WERI-Rb-1 (cell line): ENCODE measurements around the gene TPT1.
A peak's percentile ranks its signal among the peaks of the same experiment; 100 is the strongest.

Experiments
- DNase-seq: peaks from one replicate; pipeline ENCODE4 v3.0.0-alpha.2; 2020
- H3K27ac ChIP-seq: fragments of 250-450 bp; sonication (Bioruptor Pico); 2 replicates; pipeline ENCODE4 v1.5.1; 2020; ENCODE audit warnings: mild to moderate bottlenecking, moderate library complexity
- H3K27me3 ChIP-seq: fragments of 250-450 bp; sonication (Bioruptor Pico); 2 replicates; pipeline ENCODE4 v1.5.1; 2021; ENCODE audit warnings: mild to moderate bottlenecking, low read depth, moderate library complexity; ENCODE audit not compliant: insufficient read depth, severe bottlenecking
- H3K36me3 ChIP-seq: fragments of 250-450 bp; sonication (Bioruptor Pico); 2 replicates; pipeline ENCODE4 v1.5.1; 2020; ENCODE audit warnings: mild to moderate bottlenecking, moderate library complexity
- H3K4me3 ChIP-seq: 2 replicates; pipeline ENCODE4 v1.5.1; 2011; ENCODE audit warnings: low read depth, mild to moderate bottlenecking, control low read depth, low read length
- H3K9me3 ChIP-seq: fragments of 250-450 bp; sonication (Bioruptor Pico); 2 replicates; pipeline ENCODE4 v1.5.1; 2021; ENCODE audit warnings: mild to moderate bottlenecking, moderate library complexity; ENCODE audit not compliant: severe bottlenecking
- TF ChIP-seq, protein P1 (sequence below): IDR thresholded peaks from 2 replicates; pipeline ENCODE4 v1.5.1; 2011; ENCODE audit warnings: low read depth, mild to moderate bottlenecking, control low read depth, inconsistent platforms, low read length

Gene TPT1

DNA sequence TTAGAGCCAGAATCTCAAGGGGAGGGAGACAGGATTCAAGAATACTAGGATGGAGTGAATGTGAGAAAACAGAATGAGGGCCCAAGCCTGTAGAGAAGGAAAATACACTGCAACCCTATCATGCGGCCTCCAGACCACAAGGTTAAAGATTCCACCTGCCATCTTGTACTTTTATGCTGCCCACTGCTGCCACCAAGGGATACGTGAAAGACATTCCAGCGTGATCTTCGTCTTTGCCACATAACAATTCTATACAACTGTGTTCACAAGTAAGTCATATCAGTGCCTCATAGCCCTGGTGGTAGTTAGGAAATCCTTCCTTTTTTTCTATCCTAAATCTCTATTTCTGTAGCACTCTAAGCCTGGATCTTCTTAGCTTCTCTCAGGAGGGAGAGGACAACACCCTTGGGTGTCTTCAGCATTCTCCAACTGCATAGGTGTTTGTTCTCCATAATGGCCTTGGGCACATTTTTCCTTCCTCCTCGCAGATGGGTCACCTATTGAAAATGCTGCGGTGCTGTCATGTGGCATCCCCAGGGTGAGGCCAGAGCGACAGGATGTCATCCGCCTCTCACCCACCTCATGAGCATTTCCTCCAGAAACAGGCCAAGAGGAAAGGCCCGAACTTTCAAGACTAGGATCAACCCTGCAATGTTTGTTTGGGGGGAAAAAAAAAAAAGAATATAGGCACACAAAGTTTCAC is 13.6 kb downstream of the TPT1 start:
- H3K9me3 ChIP-seq, result no peaks in the 10 kb centered on the region
- H3K27me3 ChIP-seq, result no peaks in the 10 kb centered on the region
- DNase-seq, result no peak
- TF ChIP-seq, protein P1, sequence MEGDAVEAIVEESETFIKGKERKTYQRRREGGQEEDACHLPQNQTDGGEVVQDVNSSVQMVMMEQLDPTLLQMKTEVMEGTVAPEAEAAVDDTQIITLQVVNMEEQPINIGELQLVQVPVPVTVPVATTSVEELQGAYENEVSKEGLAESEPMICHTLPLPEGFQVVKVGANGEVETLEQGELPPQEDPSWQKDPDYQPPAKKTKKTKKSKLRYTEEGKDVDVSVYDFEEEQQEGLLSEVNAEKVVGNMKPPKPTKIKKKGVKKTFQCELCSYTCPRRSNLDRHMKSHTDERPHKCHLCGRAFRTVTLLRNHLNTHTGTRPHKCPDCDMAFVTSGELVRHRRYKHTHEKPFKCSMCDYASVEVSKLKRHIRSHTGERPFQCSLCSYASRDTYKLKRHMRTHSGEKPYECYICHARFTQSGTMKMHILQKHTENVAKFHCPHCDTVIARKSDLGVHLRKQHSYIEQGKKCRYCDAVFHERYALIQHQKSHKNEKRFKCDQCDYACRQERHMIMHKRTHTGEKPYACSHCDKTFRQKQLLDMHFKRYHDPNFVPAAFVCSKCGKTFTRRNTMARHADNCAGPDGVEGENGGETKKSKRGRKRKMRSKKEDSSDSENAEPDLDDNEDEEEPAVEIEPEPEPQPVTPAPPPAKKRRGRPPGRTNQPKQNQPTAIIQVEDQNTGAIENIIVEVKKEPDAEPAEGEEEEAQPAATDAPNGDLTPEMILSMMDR, result no peak
- H3K27ac ChIP-seq, result no peak overlapping the region
- H3K36me3 ChIP-seq, result no peaks in the 10 kb centered on the region
- H3K4me3 ChIP-seq, result no peak overlapping the region

DNA sequence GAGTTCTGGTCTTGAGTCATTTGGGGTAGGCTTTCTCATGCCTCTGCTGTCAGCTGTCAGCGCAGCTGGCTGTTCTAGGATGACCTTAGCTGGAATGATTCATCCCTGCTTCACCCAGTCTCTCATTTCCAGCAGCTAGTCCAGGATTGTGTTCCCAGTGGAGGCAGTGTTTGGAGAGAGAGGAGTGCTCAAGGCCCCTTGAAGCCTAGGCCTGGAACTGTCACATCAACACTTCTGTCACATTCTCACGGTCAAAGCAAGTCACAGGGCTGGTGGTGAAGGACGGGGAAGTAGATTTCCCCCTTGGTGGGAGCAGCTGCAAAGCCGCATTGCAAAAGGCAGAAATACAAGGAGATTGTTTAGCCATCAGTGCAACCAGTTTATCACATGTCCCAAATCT is 15.2 kb downstream of the TPT1 start:
- Histone ChIP-seq H3K9me3 (no peaks in the 10 kb centered on the region), H3K27ac (no peak overlapping the region), H3K27me3 (no peaks in the 10 kb centered on the region), H3K4me3 (no peak overlapping the region), H3K36me3 (no peaks in the 10 kb centered on the region)
- TF ChIP-seq, protein P1, result no peak
- DNase-seq, result peak; percentile 22

DNA sequence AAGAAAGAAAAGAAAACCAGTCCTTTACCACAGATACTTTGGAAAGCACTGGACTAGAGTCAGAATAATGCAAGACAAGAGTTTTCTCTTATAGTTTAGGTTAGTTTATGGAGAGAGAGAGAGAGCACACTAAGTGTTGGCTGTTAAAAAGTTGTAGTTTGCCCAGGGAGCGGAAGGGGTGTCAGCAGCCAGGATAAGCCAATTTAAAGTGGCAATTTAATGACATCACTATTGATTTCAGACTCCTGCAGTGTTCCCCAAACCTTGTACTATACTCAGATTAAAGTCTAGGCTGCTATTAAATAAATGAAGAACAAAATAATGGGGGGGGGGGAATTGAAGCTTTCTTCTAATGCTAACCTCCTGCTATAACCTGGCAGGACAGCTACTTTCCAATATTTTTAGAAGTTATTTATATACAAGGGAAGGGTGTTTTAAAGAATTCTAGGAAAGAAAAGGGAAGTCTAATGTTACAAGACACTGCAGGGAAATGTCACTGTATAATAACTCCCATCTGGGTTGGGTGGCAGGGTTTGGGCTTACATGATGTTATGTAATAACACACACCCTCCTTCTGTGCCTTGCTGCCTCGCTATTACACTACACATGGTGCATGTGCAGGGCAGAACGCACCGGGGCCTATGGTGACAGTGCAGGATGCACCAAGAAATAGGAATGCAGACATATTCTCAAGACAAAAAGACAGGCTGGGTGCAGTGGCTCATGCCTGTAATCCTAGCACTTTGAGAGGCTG is 19.9 kb downstream of the TPT1 start:
- Histone ChIP-seq H3K36me3 (no peaks in the 10 kb centered on the region), H3K9me3 (no peaks in the 10 kb centered on the region), H3K27ac (no peak overlapping the region), H3K27me3 (no peaks in the 10 kb centered on the region), H3K4me3 (no peak overlapping the region)
- DNase-seq, result no peak
- TF ChIP-seq, protein P1, result no peak

DNA sequence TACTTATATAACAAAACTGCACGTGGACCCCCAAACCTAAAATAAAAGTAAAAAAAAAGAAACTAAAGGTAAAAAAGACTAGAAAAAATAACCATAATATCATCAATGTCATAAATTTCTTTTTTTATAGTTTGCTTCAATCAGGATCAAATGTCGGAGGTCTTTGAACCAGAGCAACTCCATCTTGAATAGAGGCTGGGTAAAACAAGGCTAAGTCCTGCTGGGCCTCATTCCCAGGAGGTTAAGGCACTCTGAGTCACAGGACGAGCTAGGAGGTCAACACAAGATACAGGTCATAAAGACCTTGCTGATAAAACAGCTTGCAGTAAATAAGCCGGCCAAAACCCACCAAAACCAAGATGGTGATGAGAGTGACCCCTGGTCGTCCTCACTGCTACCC is 24.0 kb downstream of the TPT1 start:
- Histone ChIP-seq H3K9me3 (no peaks in the 10 kb centered on the region), H3K36me3 (no peaks in the 10 kb centered on the region), H3K27me3 (no peaks in the 10 kb centered on the region), H3K27ac (no peak overlapping the region), H3K4me3 (no peak overlapping the region)
- DNase-seq, result no peak
- TF ChIP-seq, protein P1, result no peak

DNA sequence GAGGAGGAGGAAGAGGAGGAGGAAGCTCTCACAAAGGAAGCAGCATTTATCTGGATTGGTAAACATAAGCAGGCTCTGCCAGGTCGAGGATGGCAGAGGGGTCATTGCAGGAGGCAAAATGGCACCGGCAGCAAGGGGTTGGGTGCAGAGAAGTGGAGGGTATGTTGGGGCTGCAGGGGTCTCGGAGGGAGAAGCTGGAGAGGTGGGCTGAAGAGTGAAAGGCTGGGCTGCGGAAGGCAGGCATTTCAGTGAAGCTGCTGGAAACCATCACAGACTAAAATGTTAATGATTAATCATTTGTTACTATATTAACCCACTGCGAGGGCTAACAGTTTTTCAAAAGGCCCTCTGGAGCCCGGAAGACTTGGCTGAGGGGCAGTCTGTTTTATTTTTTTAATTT is 24.6 kb downstream of the TPT1 start:
- TF ChIP-seq, protein P1, result no peak
- H3K4me3 ChIP-seq, result no peak overlapping the region
- H3K27ac ChIP-seq, result no peak overlapping the region

More for the DNA sequence above, 24.6 kb downstream of the TPT1 start:
- Histone ChIP-seq H3K36me3 (no peaks in the 10 kb centered on the region), H3K9me3 (no peaks in the 10 kb centered on the region), H3K27me3 (no peaks in the 10 kb centered on the region)
- no peak for DNase-seq
